ENCODE data around the gene ARIH2. TPM values are rescaled to one million over a fixed set of nuclear protein-coding genes. Genes with fewer than 3 reads are reported as not detected.
A peak's percentile ranks its signal among the peaks of the same experiment; 100 is the strongest.

Gene ARIH2
- total RNA-seq, 1 experiment from 2014 or later, result 77.0 TPM

GRCh38 chr3:49028673-49029562 is 110.3 kb downstream of the ARIH2 start, which contains the start of gene IMPDH2:
Gene IMPDH2, minus strand, starts transcription at chr3:49029398. Its CDS starts 48 bp downstream, at chr3:49029350.
- Histone ChIP-seq H3K9me3 (ENCODE audit: control insufficient read depth, insufficient read depth, low read depth, low read length) (no peaks in the 10 kb centered on the region), H3K4me1 (ENCODE audit: control insufficient read depth, insufficient read depth, low read length) (peaks cover 29% of the 10 kb centered on the region), H3K36me3 (ENCODE audit: control insufficient read depth, insufficient read depth, low read length) (peaks cover 12% of the 10 kb centered on the region), H3K4me3 (ENCODE audit: low read depth in 2 of 2, low read length in 2 of 2) (peak within 1 kb of the TSS; percentile 50 to 79), H3K27me3 (ENCODE audit: control insufficient read depth, insufficient read depth, low read length) (no peaks in the 10 kb centered on the region), H3K27ac (ENCODE audit: low read length) (peak within 1 kb of the TSS; percentile 79)
- peak; percentile 71 for DNase-seq (ENCODE audit: low read depth, low spot score)
- ChIA-PET CTCF (no interaction called here), POLR2A (interaction anchor here (0.6 to 0.7 kb wide), 3 partner anchors 65 to 195 kb away, joined by 3 read pairs; partner anchors contain the start of gene QRICH1)
- BruUV-seq (replicated peaks), result no TSS peak
- TF ChIP-seq SIN3A (IDR thresholded peaks at IDR 0.05; ENCODE audit: borderline replicate concordance, insufficient read depth, low read depth, low read length) (peak; percentile 67; the same call in 1 of the 2 replicates), REST (IDR thresholded peaks at IDR 0.05; ENCODE audit: insufficient read depth in 1 of 2, low read depth in 2 of 2, low read length in 1 of 2) (no peak), POLR2AphosphoS5 (IDR thresholded peaks at IDR 0.05; ENCODE audit: low read depth, low read length) (peak; percentile 99)
- intact Hi-C loops (cut with micrococcal nuclease; ENCODE audit: unreplicated experiment), result no loop called here
- in situ Hi-C loops (cut with HindIII; ENCODE audit: low pct_unique_long_range_greater_than_20kb, low sequenced_read_pairs), result no loop called here
- ATAC-seq, result peak; percentile 91

- CTCF ChIA-PET, result no interaction called here
- intact Hi-C loops (cut with micrococcal nuclease; ENCODE audit: unreplicated experiment), result no loop called here
- H3K36me3 ChIP-seq (ENCODE audit: control insufficient read depth, insufficient read depth, low read length), result peaks cover 13% of the 10 kb centered on the region
Observed at GRCh38 chr3:49029563-49029884, 110.9 kb downstream of the ARIH2 start.

More at GRCh38 chr3:49029563-49029884, 110.9 kb downstream of the ARIH2 start:
- H3K9me3 ChIP-seq (ENCODE audit: control insufficient read depth, insufficient read depth, low read depth, low read length), result no peaks in the 10 kb centered on the region
- H3K27ac ChIP-seq (ENCODE audit: low read length), result peak overlapping the region; percentile 31
- ATAC-seq (no peak), DNase-seq (ENCODE audit: low read depth, low spot score) (no peak)
- no peak overlapping the region for H3K4me3 ChIP-seq (ENCODE audit: low read depth in 2 of 2, low read length in 2 of 2)
- TF ChIP-seq REST (IDR thresholded peaks at IDR 0.05; ENCODE audit: insufficient read depth in 1 of 2, low read depth in 2 of 2, low read length in 1 of 2), result no peak
- no peak for TF ChIP-seq POLR2AphosphoS5 (IDR thresholded peaks at IDR 0.05; ENCODE audit: low read depth, low read length)
- TF ChIP-seq TCF7L2 (IDR thresholded peaks at IDR 0.05; ENCODE audit: low read depth, low read length), result no peak
- TF ChIP-seq CTCF (IDR thresholded peaks at IDR 0.05), result no peak
- TF ChIP-seq SIN3A (IDR thresholded peaks at IDR 0.05; ENCODE audit: borderline replicate concordance, insufficient read depth, low read depth, low read length), result no peak
- peaks cover 25% of the 10 kb centered on the region for H3K4me1 ChIP-seq (ENCODE audit: control insufficient read depth, insufficient read depth, low read length)
- BruUV-seq (replicated peaks), result no TSS peak
- POLR2A ChIA-PET, result interaction anchor here (0.6 kb wide), 1 partner anchor 196 kb away, joined by 3 read pairs; no protein-coding TSS in a partner anchor
- in situ Hi-C loops (cut with HindIII; ENCODE audit: low pct_unique_long_range_greater_than_20kb, low sequenced_read_pairs), result no loop called here
- no peaks in the 10 kb centered on the region for H3K27me3 ChIP-seq (ENCODE audit: control insufficient read depth, insufficient read depth, low read length)
